CD14-positive monocyte (primary cell): ENCODE measurements around the gene ACTBL2. TPM values are rescaled to one million over a fixed set of nuclear protein-coding genes. Genes with fewer than 3 reads are reported as not detected.

Experiments used
- DNase-seq, 3 donors: peaks; one replicate each; pipeline ENCODE4 v3.0.0-alpha.2; 2011 to 2022
- H2AFZ ChIP-seq: 2 replicates; pipeline ENCODE4 v1.6.0; 2012; ENCODE audit warnings: mild to moderate bottlenecking, low read depth, low read length, inconsistent platforms; ENCODE audit not compliant: insufficient read depth, poor library complexity, severe bottlenecking
- H3K27ac ChIP-seq, 2 donors: 1 replicate in 1 of 2; 2 replicates in 1 of 2; pipeline ENCODE4 v1.5.1; 2012 to 2013; ENCODE audit warnings: low read length in 2 of 2, control low read depth in 1 of 2, inconsistent platforms in 1 of 2, low read depth in 1 of 2, mild to moderate bottlenecking in 1 of 2
- H3K27me3 ChIP-seq, 2 donors: one replicate each; pipeline versions ENCODE4 v1.6.0 to v1.6.1; 2011 to 2013; ENCODE audit warnings: low read length in 2 of 2; ENCODE audit not compliant: control insufficient read depth in 2 of 2, insufficient read depth in 2 of 2
- H3K36me3 ChIP-seq, 2 donors: replicated peaks in 1 of 2; 1 replicate in 1 of 2; 2 replicates in 1 of 2; pipeline versions ENCODE4 v1.5.1 to v1.6.1; 2012 to 2013; ENCODE audit warnings: low read length in 2 of 2, control low read depth in 1 of 2, inconsistent platforms in 1 of 2, mild to moderate bottlenecking in 1 of 2; ENCODE audit not compliant: insufficient read depth in 2 of 2, control insufficient read depth in 1 of 2
- H3K4me1 ChIP-seq, 2 donors: 1 replicate in 1 of 2; 2 replicates in 1 of 2; pipeline versions ENCODE4 v1.5.1 to v1.6.1; 2012 to 2013; ENCODE audit warnings: low read length in 2 of 2, control low read depth in 1 of 2, inconsistent platforms in 1 of 2, mild to moderate bottlenecking in 1 of 2, moderate library complexity in 1 of 2; ENCODE audit not compliant: insufficient read depth in 2 of 2, control insufficient read depth in 1 of 2
- H3K4me2 ChIP-seq: replicated peaks from 2 replicates; pipeline ENCODE3; 2012; ENCODE audit warnings: low read length, moderate library complexity, mild to moderate bottlenecking; ENCODE audit not compliant: poor library complexity, severe bottlenecking; ENCODE audit errors: extremely low read depth
- H3K4me3 ChIP-seq, 3 experiments: fragments of 200-600 bp in 1 of 3; sonication (generic) in 1 of 3; replicated peaks in 1 of 3; 1 replicate in 2 of 3; 2 replicates in 1 of 3; pipeline ENCODE4 v1.5.1; 2011 to 2013; ENCODE audit warnings: low read length in 3 of 3, mild to moderate bottlenecking in 3 of 3, control low read depth in 2 of 3, low read depth in 2 of 3, inconsistent platforms in 1 of 3, moderate library complexity in 1 of 3
- H3K79me2 ChIP-seq: 2 replicates; pipeline ENCODE4 v1.6.0; 2012; ENCODE audit warnings: mild to moderate bottlenecking, control low read depth, inconsistent platforms, low read length, moderate library complexity; ENCODE audit not compliant: insufficient read depth
- H3K9ac ChIP-seq: 2 replicates; pipeline ENCODE4 v1.6.0; 2017; ENCODE audit warnings: low read length, mild to moderate bottlenecking; ENCODE audit not compliant: insufficient read depth, poor library complexity, severe bottlenecking
- H3K9me3 ChIP-seq, 2 donors: replicated peaks in 1 of 2; 1 replicate in 1 of 2; 2 replicates in 1 of 2; pipeline versions ENCODE4 v1.5.1 to v1.6.1; 2012 to 2013; ENCODE audit warnings: low read length in 2 of 2, control low read depth in 1 of 2; ENCODE audit not compliant: control insufficient read depth in 1 of 2, insufficient read depth in 1 of 2
- H4K20me1 ChIP-seq: 2 replicates; pipeline ENCODE4 v1.6.0; 2012; ENCODE audit warnings: mild to moderate bottlenecking, low read length, control low read depth, moderate library complexity; ENCODE audit not compliant: insufficient read depth
- H3K27ac Mint-ChIP-seq, 7 donors: one replicate each; pipeline ENCODE4 v1.8.0; 2020; ENCODE audit warnings: mild to moderate bottlenecking in 7 of 7, mixed read lengths in 7 of 7, moderate library complexity in 6 of 7, inconsistent platforms in 2 of 7
- H3K27me3 Mint-ChIP-seq, 3 donors: one replicate each; pipeline ENCODE4 v1.8.0; 2021 to 2022; ENCODE audit warnings: low read depth in 3 of 3, mild to moderate bottlenecking in 3 of 3, mixed read lengths in 3 of 3, moderate library complexity in 3 of 3, inconsistent platforms in 1 of 3
- H3K36me3 Mint-ChIP-seq, 2 donors: one replicate each; pipeline ENCODE4 v1.8.0; 2020; ENCODE audit warnings: mixed read lengths in 2 of 2, inconsistent platforms in 1 of 2, mild to moderate bottlenecking in 1 of 2
- H3K4me1 Mint-ChIP-seq: one replicate; pipeline ENCODE4 v1.8.0; 2020; ENCODE audit warnings: mild to moderate bottlenecking, mixed read lengths
- H3K4me3 Mint-ChIP-seq, 2 donors: one replicate each; pipeline ENCODE4 v1.8.0; 2020; ENCODE audit warnings: mild to moderate bottlenecking in 2 of 2, mixed read lengths in 2 of 2, moderate library complexity in 1 of 2
- H3K9me3 Mint-ChIP-seq, 7 donors: one replicate each; pipeline ENCODE4 v1.8.0; 2020 to 2022; ENCODE audit warnings: mixed read lengths in 7 of 7, mild to moderate bottlenecking in 6 of 7, moderate library complexity in 6 of 7, inconsistent platforms in 2 of 7
- WGBS: methylation state at CpG from one replicate; pipeline ENCODE4 v1.1.5; 2013; ENCODE audit warnings: missing lambda C conversion rate; ENCODE audit not compliant: insufficient coverage; 5-methylcytosine and 5-hydroxymethylcytosine counted together
- intact Hi-C, 2 donors: fragments of 100-400 bp; cut with micrococcal nuclease; formaldehyde crosslinking; loops; one replicate each; pipeline versions ENCODE4 v1.15.0 to v1.15.1; 2023
- polyA plus RNA-seq, 3 donors: library from polyadenylated mRNA; depleted of rRNA in 1 of 3; unstranded in 2 of 3; stranded (reverse) in 1 of 3; fragments of 300-500 nt in 2 of 3; fragments of >200 nt in 1 of 3; fragmentation: Illumina TruSeq in 2 of 3; gene quantifications; 1 replicate in 2 of 3; 2 replicates in 1 of 3; pipeline ENCODE4 v1.2.3, GENCODE V29; 2012 to 2021
- TF ChIP-seq, protein P1 (sequence below): fragments of 200-600 bp; IDR thresholded peaks from one replicate; pipeline ENCODE4 v1.8.0; 2022; ENCODE audit warnings: antibody characterized with exemption, mild to moderate bottlenecking

Gene ACTBL2
- polyA plus RNA-seq, 3 donors, result not detected

DNA sequence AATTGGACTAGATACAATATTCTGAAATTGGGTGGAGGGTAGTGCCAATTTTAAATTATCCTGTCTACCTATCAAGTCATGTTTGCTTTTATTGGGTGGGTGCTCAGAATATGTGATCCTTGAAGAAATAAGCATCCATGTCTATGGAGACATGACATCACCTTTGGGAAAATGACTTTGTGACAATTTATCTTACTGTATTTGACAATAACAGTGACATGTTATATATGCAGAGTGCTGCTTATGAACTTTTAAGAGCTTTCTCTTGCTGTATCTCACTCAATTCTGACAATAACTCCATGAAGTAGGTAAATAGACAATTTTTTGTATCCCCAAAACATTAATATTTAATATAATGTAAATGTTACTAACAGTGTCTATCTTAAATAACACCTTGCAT lies 15.1 kb upstream of the ACTBL2 start:
- no peaks in the 10 kb centered on the region for H4K20me1 ChIP-seq
- H3K4me1 Mint-ChIP-seq, result peaks cover 19% of the 10 kb centered on the region
- H3K79me2 ChIP-seq, result no peaks in the 10 kb centered on the region
- no peaks in the 10 kb centered on the region for H3K36me3 ChIP-seq
- no peaks in the 10 kb centered on the region for H3K27me3 ChIP-seq
- TF ChIP-seq, protein P1, sequence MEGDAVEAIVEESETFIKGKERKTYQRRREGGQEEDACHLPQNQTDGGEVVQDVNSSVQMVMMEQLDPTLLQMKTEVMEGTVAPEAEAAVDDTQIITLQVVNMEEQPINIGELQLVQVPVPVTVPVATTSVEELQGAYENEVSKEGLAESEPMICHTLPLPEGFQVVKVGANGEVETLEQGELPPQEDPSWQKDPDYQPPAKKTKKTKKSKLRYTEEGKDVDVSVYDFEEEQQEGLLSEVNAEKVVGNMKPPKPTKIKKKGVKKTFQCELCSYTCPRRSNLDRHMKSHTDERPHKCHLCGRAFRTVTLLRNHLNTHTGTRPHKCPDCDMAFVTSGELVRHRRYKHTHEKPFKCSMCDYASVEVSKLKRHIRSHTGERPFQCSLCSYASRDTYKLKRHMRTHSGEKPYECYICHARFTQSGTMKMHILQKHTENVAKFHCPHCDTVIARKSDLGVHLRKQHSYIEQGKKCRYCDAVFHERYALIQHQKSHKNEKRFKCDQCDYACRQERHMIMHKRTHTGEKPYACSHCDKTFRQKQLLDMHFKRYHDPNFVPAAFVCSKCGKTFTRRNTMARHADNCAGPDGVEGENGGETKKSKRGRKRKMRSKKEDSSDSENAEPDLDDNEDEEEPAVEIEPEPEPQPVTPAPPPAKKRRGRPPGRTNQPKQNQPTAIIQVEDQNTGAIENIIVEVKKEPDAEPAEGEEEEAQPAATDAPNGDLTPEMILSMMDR, result no peak
- no peaks in the 10 kb centered on the region for H3K9me3 ChIP-seq
- DNase-seq, result no peak
- H3K27ac ChIP-seq, result no peak overlapping the region
- H3K36me3 Mint-ChIP-seq, result no peaks in the 10 kb centered on the region
- H3K4me2 ChIP-seq, result no peak overlapping the region
- H3K9ac ChIP-seq, result no peak overlapping the region
- H3K9me3 Mint-ChIP-seq, result peaks cover 0 to 2% (median 0%) of the 10 kb centered on the region in 7 donors
- intact Hi-C loops, result no loop called here
- H3K27me3 Mint-ChIP-seq, result no peaks in the 10 kb centered on the region
- H3K4me3 Mint-ChIP-seq, result no peak overlapping the region
- no peaks in the 10 kb centered on the region for H3K4me1 ChIP-seq
- no peak overlapping the region for H3K4me3 ChIP-seq
- H3K27ac Mint-ChIP-seq, result no peak overlapping the region
- no peak overlapping the region for H2AFZ ChIP-seq

DNA sequence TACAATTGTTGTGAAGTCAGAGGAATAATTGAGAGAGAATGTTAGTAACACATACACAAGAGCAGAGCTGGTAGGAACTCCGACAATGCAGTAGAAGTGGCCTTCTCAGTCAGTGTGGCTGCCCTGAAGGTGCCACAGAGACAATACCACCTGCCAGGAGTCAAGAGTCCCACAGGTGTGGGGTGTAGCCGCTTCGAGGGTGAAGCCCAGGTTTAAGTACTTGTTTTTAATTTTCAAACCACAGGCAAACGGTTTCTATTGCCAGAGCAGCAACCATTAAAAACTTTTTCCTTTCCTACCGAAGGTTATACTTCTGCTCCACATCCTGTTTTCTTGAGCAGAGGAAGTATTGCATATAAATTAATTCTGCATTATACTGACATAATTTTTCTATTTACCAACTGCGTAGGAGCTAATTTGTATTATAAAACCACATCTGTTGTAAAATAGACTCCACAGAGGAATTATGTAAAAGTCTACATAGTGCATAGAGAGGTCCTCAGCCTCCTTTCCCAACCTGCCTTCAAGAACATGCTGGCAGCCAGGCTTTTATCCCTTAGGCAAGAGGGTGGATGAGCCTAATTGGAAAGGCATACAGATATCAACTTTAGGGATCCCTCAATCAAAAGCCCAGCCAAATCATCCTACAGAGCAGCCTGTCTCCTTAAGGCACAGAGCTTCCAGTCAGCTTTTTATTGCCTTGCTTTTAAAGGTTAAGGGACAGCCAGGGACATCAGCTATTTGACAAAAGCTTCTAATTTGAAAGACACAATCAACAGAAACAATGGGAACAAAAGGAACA lies 12.9 kb upstream of the ACTBL2 start:
- Mint-ChIP-seq H3K4me1 (peaks cover 19% of the 10 kb centered on the region), H3K4me3 (no peak overlapping the region), H3K36me3 (no peaks in the 10 kb centered on the region), H3K9me3 (peaks cover 0 to 2% (median 0%) of the 10 kb centered on the region in 7 donors), H3K27ac (no peak overlapping the region), H3K27me3 (no peaks in the 10 kb centered on the region)
- Histone ChIP-seq H3K9ac (no peak overlapping the region), H3K4me3 (no peak overlapping the region), H3K27me3 (no peaks in the 10 kb centered on the region), H3K27ac (no peak overlapping the region), H4K20me1 (no peaks in the 10 kb centered on the region), H2AFZ (peak overlapping the region; percentile 17), H3K4me2 (no peak overlapping the region), H3K79me2 (no peaks in the 10 kb centered on the region), H3K4me1 (no peaks in the 10 kb centered on the region), H3K36me3 (no peaks in the 10 kb centered on the region), H3K9me3 (no peaks in the 10 kb centered on the region)
- TF ChIP-seq, protein P1, result no peak
- intact Hi-C loops, result no loop called here
- DNase-seq, result no peak
- 80% methylated on average over 1 of the region's 6 CpGs for WGBS
